WTC11 (cell line): ENCODE measurements around the gene BCAR3.

Experiments
- ATF3 ChIP-seq: sonication (generic); formaldehyde crosslinking; conservative IDR thresholded peaks from 2 replicates; pipeline ENCODE4 v1.8.1; 2022; ENCODE audit warnings: mild to moderate bottlenecking, missing genetic modification reagents
- CTCF ChIP-seq: fragments of 200-600 bp; IDR thresholded peaks from 2 replicates; pipeline ENCODE4 v1.8.0; 2022; ENCODE audit warnings: antibody characterized with exemption
- ETV6 ChIP-seq: sonication (generic); formaldehyde crosslinking; IDR thresholded peaks from 2 replicates; pipeline ENCODE4 v1.8.1; 2022; ENCODE audit warnings: mild to moderate bottlenecking, missing genetic modification reagents
- NFYB ChIP-seq: sonication (generic); formaldehyde crosslinking; conservative IDR thresholded peaks from 2 replicates; pipeline ENCODE4 v1.8.0; 2022; ENCODE audit warnings: low read depth, missing genetic modification reagents
- PREB ChIP-seq: sonication (generic); formaldehyde crosslinking; IDR thresholded peaks from 2 replicates; pipeline ENCODE4 v1.8.1; 2022; ENCODE audit warnings: mild to moderate bottlenecking, missing genetic modification reagents, moderate library complexity, borderline replicate concordance

GRCh38 chr1:93619507-93620171 lies 62.0 kb downstream of the BCAR3 start:
- no peak for TF ChIP-seq CTCF
- no peak for TF ChIP-seq PREB (CRISPR knock-in tag)
- TF ChIP-seq ETV6 (CRISPR knock-in tag) = no peak
- TF ChIP-seq NFYB (CRISPR knock-in tag) = no peak
- no peak for TF ChIP-seq ATF3
